H1 (cell line): Measurements from ENCODE around the gene APBA2.

Source experiments
- CTCF ChIP-seq, 3 experiments: IDR thresholded peaks; 1 replicate in 2 of 3; 2 replicates in 1 of 3; pipeline versions ENCODE4 v1.5.1 to v1.6.1; 2011; ENCODE audit warnings: low read length in 3 of 3, mild to moderate bottlenecking in 3 of 3, inconsistent platforms in 2 of 3, low read depth in 1 of 3, moderate library complexity in 1 of 3; ENCODE audit not compliant: insufficient read depth in 1 of 3; ENCODE audit errors: control extremely low read depth in 1 of 3
- EGR1 ChIP-seq: IDR thresholded peaks from 2 replicates; pipeline ENCODE4 v1.6.1; 2011; ENCODE audit warnings: low read depth, low read length, borderline replicate concordance
- EZH2 ChIP-seq: fragments of 200-600 bp; sonication (generic); IDR thresholded peaks from 2 replicates; pipeline ENCODE4 v1.7.1; 2012; ENCODE audit warnings: low read depth, mild to moderate bottlenecking, moderate library complexity, low read length, inconsistent platforms; ENCODE audit not compliant: severe bottlenecking
- JUND ChIP-seq: IDR thresholded peaks from 2 replicates; pipeline ENCODE4 v1.6.1; 2011; ENCODE audit warnings: mild to moderate bottlenecking, improper control_type of control experiment, low read length
- KDM5A ChIP-seq: fragments of 200-600 bp; IDR thresholded peaks from 2 replicates; pipeline ENCODE4 v1.7.1; 2012; ENCODE audit warnings: mild to moderate bottlenecking, low read length, inconsistent platforms, mixed read lengths
- MAX ChIP-seq: IDR thresholded peaks from 2 replicates; pipeline ENCODE4 v1.6.1; 2012; ENCODE audit warnings: inconsistent platforms
- POLR2A ChIP-seq, 2 experiments: IDR thresholded peaks; 1 replicate in 1 of 2; 2 replicates in 1 of 2; pipeline ENCODE4 v1.6.1; 2011; ENCODE audit warnings: low read depth in 2 of 2, low read length in 2 of 2, mild to moderate bottlenecking in 2 of 2; ENCODE audit errors: control extremely low read depth in 1 of 2
- POLR2AphosphoS5 ChIP-seq: IDR thresholded peaks from 2 replicates; pipeline ENCODE4 v1.6.1; 2011; ENCODE audit warnings: low read depth, low read length
- POU5F1 ChIP-seq: IDR thresholded peaks from 2 replicates; pipeline ENCODE4 v1.6.1; 2011; ENCODE audit warnings: low read depth, mild to moderate bottlenecking, low read length, moderate library complexity
- TAF1 ChIP-seq: IDR thresholded peaks from 2 replicates; pipeline ENCODE4 v1.6.1; 2011; ENCODE audit warnings: mild to moderate bottlenecking, low read depth, low read length

- TF ChIP-seq MAX (no peak), POLR2A (IDR thresholded peaks at IDR 0.05; ENCODE audit: control extremely low read depth in 1 of 2, low read depth in 2 of 2, low read length in 2 of 2) (no peak), EZH2 (no peak), CTCF (IDR thresholded peaks at IDR 0.05; ENCODE audit: control extremely low read depth in 1 of 3, insufficient read depth in 1 of 3, low read depth in 1 of 3, low read length in 3 of 3) (no peak), POLR2AphosphoS5 (no peak), EGR1 (no peak), JUND (no peak), KDM5A (no peak), POU5F1 (no peak), TAF1 (no peak)
Measured at GRCh38 chr15:29048011-29048410, 162.2 kb downstream of the APBA2 start.
